22Rv1 (cell line): ENCODE results near the gene MTSS2.

Experiments used
- ZFX ChIP-seq: fragments of 450-650 bp; IDR thresholded peaks from 2 replicates; pipeline ENCODE4 v1.6.1; 2017; ENCODE audit warnings: antibody characterized with exemption, borderline replicate concordance
- TF ChIP-seq, protein P1 (sequence below): fragments of 450-650 bp; IDR thresholded peaks from 2 replicates; pipeline ENCODE4 v1.5.1; 2017; ENCODE audit warnings: mild to moderate bottlenecking

- TF ChIP-seq, protein P1, sequence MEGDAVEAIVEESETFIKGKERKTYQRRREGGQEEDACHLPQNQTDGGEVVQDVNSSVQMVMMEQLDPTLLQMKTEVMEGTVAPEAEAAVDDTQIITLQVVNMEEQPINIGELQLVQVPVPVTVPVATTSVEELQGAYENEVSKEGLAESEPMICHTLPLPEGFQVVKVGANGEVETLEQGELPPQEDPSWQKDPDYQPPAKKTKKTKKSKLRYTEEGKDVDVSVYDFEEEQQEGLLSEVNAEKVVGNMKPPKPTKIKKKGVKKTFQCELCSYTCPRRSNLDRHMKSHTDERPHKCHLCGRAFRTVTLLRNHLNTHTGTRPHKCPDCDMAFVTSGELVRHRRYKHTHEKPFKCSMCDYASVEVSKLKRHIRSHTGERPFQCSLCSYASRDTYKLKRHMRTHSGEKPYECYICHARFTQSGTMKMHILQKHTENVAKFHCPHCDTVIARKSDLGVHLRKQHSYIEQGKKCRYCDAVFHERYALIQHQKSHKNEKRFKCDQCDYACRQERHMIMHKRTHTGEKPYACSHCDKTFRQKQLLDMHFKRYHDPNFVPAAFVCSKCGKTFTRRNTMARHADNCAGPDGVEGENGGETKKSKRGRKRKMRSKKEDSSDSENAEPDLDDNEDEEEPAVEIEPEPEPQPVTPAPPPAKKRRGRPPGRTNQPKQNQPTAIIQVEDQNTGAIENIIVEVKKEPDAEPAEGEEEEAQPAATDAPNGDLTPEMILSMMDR = no peak
- TF ChIP-seq ZFX = no peak
These were observed 14.5 kb upstream of the MTSS2 start for GRCh38 chr16:70700101-70701020.
